GM18858 (cell line): ENCODE measurements around the gene PLEKHG7.
"Not testable (repeated sequence)": the region's sequence is repeated elsewhere in the genome, so short reads cannot be mapped to it uniquely, and the experiment has no call there.

Experiments
- ATAC-seq: cut with Tn5 transposase; IDR thresholded peaks from one replicate; pipeline ENCODE4 v1.9.1; 2021; ENCODE audit not compliant: unreplicated experiment

The PLEKHG7 gene

GRCh38 chr12:92702754-92703679 is at the start of gene PLEKHG7:
Gene PLEKHG7, plus strand, starts transcription at chr12:92702989. Its CDS starts 3,643 bp downstream, at chr12:92706632.
- peak; percentile 95 for ATAC-seq

- ATAC-seq: not testable (repeated sequence)
Measured at GRCh38 chr12:92654256-92654655, 48.5 kb upstream of the PLEKHG7 start.

GRCh38 chr12:92654929-92655328 is 47.9 kb upstream of the PLEKHG7 start:
- no peak for ATAC-seq

- no peak for ATAC-seq
Measured at GRCh38 chr12:92656911-92657310, 45.9 kb upstream of the PLEKHG7 start.

DNA sequence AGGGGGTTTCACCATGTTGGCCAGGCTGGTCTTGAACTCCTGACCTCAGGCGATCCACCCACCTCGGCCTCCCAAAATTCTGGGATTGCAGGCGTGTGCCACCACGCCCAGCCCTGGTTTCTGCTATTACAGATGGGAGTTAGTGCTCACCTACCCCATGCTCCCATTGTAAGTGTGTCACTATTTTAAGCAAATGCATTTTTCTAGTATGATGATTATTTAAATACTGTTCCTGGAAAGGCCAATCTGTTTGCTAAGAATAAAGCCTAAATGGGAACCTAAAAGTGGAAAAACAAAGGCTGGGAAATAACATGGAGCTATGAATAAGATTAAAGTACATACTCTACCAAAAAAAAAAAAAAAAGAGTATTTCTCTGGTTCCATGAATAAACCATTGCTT is 45.0 kb upstream of the PLEKHG7 start:
- no peak for ATAC-seq

DNA sequence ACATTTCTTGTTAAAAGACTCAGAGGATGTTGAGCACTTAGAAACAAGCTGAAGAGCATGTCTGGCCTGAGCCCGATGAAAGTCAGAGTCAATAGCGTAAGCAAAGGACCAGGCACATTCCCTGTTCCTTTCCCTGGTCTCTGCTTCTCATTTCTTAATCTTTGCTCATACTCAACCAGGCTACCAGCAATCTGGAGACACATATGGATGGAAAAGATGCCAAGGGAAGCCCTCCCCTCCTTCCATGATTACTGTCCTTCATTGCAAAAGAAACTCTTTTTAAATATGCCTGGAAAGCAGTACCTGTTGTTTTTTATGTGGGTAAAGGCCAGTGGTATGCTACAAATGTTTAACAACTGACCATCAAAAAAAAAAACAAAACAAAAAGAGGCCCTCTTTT is 44.2 kb upstream of the PLEKHG7 start:
- ATAC-seq: no peak

- no peak for ATAC-seq
Measured at GRCh38 chr12:92661269-92661668, 41.5 kb upstream of the PLEKHG7 start.

DNA sequence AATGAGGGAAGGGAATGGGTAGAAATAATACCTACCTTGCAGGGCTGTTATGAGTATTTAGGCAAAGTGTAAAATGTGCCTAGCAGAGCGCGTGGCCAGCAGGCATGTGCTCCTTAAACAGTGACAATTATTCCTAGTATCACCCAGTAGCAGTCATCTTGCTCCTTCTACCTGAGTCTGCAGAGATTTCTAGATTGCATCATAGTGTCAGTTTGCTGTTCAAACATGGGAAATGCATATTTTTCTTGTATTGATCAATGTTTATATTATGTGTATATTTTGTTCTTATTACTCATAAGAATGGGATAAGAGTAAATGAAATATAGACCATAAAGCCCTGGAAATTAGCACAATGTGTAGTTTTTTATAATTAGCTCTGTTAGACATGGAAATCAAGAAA is 37.3 kb upstream of the PLEKHG7 start:
- ATAC-seq: no peak

GRCh38 chr12:92668739-92669138 is 34.0 kb upstream of the PLEKHG7 start:
- ATAC-seq: no peak

DNA sequence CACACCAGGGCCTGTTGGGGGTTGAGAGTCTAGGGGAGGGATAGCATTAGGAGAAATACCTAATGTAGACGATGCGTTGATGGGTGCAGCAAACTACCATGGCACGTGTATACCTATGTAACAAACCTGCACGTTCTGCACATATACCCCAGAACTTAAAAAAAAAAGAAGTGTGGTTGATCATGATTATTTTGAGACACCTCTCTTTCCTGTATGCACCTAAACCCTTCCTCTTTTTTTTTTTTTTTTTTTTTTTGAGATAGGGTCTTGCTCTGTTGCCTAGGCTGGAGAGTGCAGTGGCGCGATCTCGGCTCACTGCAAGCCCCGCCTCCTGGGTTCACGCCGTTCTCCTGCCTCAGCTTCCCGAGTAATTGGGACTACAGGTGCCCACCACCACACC is 31.3 kb upstream of the PLEKHG7 start:
- not testable (repeated sequence) for ATAC-seq

DNA sequence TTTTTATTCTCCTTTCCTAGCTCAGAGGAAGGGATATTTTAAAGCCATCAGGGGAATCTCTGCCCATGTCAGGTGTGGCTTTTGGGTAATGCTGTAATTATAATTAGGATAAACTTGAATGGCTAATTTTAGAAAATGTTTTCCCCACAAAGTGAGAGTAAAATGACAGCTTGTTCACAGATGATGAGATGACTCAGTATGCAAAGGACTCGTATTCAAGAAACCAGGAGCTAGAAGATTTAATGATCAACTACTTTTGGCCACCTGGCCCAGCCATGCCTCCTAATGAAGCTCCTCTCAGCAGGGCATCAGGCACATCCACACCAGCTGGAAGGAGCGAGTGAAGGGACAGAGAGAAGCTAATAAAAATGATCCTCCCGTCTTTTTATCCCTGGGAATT is 29.0 kb upstream of the PLEKHG7 start:
- ATAC-seq: peak; percentile 75

DNA sequence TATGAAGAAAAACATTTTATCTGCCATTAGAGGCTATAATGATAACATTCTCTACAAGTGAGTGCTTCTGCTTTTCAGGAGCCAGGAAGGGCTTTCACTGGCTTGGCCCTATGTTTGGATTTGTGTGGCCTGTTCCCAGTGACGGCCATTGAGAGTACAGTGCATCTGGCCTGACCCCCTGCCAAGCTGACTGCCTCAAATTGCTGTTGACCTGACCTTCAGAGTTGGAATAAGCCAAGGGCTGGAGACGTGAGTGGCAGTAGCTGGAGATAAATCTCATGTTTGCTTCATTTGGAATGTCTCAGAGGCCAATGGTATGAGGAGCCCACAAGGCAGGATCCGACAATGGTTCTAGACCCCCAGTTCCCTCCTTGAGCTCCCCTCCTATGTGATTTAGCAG is 28.3 kb upstream of the PLEKHG7 start:
- ATAC-seq: no peak

- no peak for ATAC-seq
Measured at GRCh38 chr12:92675092-92675865, 27.5 kb upstream of the PLEKHG7 start.

GRCh38 chr12:92676710-92677109 is 26.1 kb upstream of the PLEKHG7 start:
- ATAC-seq: no peak

DNA sequence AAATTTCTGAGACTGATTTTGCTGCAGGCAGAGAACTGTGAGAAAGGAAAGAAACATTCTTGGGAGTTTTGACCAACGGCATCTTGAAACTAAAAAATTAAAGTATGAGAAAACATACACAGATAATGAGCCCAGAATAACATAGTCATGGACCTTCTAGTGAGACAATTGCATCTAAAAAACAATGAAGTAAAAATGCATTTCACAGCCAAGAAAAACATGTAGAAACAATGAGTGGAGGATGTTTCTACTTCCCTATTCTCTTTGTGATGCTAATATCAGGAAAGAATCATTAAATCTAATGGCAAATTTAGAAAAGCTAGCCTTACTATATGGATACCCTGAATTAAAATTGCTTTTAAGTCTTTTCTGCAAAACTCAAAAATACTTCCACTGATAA is 12.2 kb upstream of the PLEKHG7 start:
- ATAC-seq: no peak

- ATAC-seq: no peak
Measured at GRCh38 chr12:92695056-92695455, 7.7 kb upstream of the PLEKHG7 start.

- ATAC-seq: no peak
Measured at GRCh38 chr12:92695577-92695976, 7.2 kb upstream of the PLEKHG7 start.

DNA sequence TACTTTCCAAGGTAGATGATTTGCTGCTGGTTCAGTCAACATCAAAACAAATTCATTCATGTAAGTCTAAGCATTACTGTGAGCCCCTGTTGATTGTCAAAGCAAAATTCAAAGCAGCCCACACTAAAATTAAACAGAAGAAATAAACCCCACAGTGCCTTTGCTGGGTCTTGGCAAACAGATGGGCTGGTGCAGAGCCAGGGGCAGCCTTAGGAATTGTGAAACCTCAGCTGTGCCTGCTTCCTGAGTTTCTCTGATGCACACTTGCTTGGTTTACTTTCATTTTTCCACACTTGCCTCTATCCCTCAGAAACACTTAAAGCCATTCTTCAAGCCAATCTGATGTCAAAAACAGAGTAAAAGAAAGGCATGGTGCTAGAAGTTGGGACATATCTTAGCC is 6.6 kb upstream of the PLEKHG7 start:
- no peak for ATAC-seq

- no peak for ATAC-seq
Measured at GRCh38 chr12:92698474-92698873, 4.3 kb upstream of the PLEKHG7 start.

- ATAC-seq: no peak
Measured at GRCh38 chr12:92701441-92701840, 1.3 kb upstream of the PLEKHG7 start.

- ATAC-seq: no peak
Measured at GRCh38 chr12:92703786-92704185, 997 bp downstream of the PLEKHG7 start.

DNA sequence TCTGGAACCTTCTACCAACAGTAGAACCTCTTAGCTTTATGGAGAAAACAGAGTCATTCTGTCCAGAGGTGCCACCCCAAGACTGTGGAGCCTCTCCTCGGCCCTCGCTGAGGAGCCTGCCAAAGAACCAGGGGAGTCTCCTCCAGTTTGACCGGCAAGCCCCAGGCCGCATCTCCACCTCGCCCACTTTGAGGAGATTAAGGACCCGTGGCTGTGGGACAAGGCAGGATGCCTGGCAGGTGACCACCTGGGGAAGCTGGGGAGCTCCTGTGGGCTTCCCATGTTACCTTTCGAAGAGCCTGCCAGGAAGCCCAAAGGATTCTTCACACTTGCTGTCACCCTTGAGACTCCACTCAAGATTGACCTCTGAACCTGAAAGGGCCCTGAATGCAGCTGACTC is 3.8 kb downstream of the PLEKHG7 start:
- ATAC-seq: no peak
